K562 (cell line): ENCODE results near the gene FAM156A. TPM values are rescaled to one million over a fixed set of nuclear protein-coding genes. Genes with fewer than 3 reads are reported as not detected.

Experiments
- AFF4 ChIP-seq: sonication (generic); formaldehyde crosslinking; IDR thresholded peaks from 2 replicates; pipeline ENCODE4 v1.8.0; 2023; ENCODE audit warnings: mild to moderate bottlenecking, missing genetic modification reagents
- CC2D1A ChIP-seq: fragments of 450-650 bp; IDR thresholded peaks from 2 replicates; pipeline ENCODE4 v1.6.1; 2017; ENCODE audit warnings: mild to moderate bottlenecking
- CREB1 ChIP-seq, 2 experiments: sonication (generic) in 1 of 2; formaldehyde crosslinking in 1 of 2; IDR thresholded peaks; 2 replicates each; pipeline versions ENCODE4 v1.6.1 to v1.8.0; 2012 to 2022; ENCODE audit warnings: inconsistent platforms in 1 of 2, mild to moderate bottlenecking in 1 of 2, missing genetic modification reagents in 1 of 2, moderate library complexity in 1 of 2
- CREBBP ChIP-seq: IDR thresholded peaks from one replicate; pipeline ENCODE4 v1.6.1; 2012; ENCODE audit warnings: low read depth, mild to moderate bottlenecking, control low read depth, inconsistent platforms, low read length
- NEUROD1 ChIP-seq: fragments of 150-350 bp; IDR thresholded peaks from 2 replicates; pipeline ENCODE4 v1.6.1; 2014; ENCODE audit warnings: borderline replicate concordance, low read length, low read depth; ENCODE audit not compliant: partially characterized antibody
- OTX1 ChIP-seq: fragments of 450-650 bp; formaldehyde crosslinking; IDR thresholded peaks from 2 replicates; pipeline ENCODE4 v1.4.0; 2022; ENCODE audit warnings: mild to moderate bottlenecking
- PATZ1 ChIP-seq: fragments of 250-450 bp; sonication (Bioruptor Pico); IDR thresholded peaks from 2 replicates; pipeline ENCODE4 v1.5.0; 2020; ENCODE audit warnings: mild to moderate bottlenecking, borderline replicate concordance
- SFPQ ChIP-seq: fragments of 200-400 bp; formaldehyde crosslinking; IDR thresholded peaks from 2 replicates; pipeline ENCODE4 v1.6.1; 2017; ENCODE audit warnings: mild to moderate bottlenecking, low read depth, low read length, moderate library complexity
- SRSF7 ChIP-seq: fragments of 200-400 bp; formaldehyde crosslinking; optimal IDR thresholded peaks from 2 replicates; pipeline ENCODE3; 2017; ENCODE audit warnings: mild to moderate bottlenecking, low read depth, low read length
- TRIM28 ChIP-seq: fragments of 450-650 bp; IDR thresholded peaks from 2 replicates; pipeline ENCODE4 v1.6.1; 2017
- TSHZ1 ChIP-seq: fragments of 250-450 bp; sonication (Bioruptor Pico); IDR thresholded peaks from 2 replicates; pipeline ENCODE4 v1.4.0; 2020; ENCODE audit warnings: mild to moderate bottlenecking, moderate library complexity
- ZNF740 ChIP-seq, 3 experiments: fragments of 200-800 bp in 1 of 3; sonication (Bioruptor generic) in 1 of 3; sonication (generic) in 1 of 3; formaldehyde crosslinking in 1 of 3; IDR thresholded peaks; 2 replicates each; pipeline versions ENCODE4 v1.6.1 to v1.8.0; 2016 to 2022; ENCODE audit warnings: mild to moderate bottlenecking in 2 of 3, missing compliant biosample characterization in 2 of 3, missing genetic modification characterization in 2 of 3, missing genetic modification reagents in 1 of 3
- ZNF77 ChIP-seq: fragments of 250-450 bp; sonication (Bioruptor Pico); IDR thresholded peaks from 2 replicates; pipeline ENCODE4 v1.5.0; 2020
- polyA plus RNA-seq, 8 experiments: library from polyadenylated mRNA; depleted of rRNA in 4 of 8; stranded (reverse) in 5 of 8; unstranded in 3 of 8; fragments of >200 nt; fragmentation: Nextera tagmentation in 2 of 8; fragmentation: Illumina TruSeq in 1 of 8; extraction: Ambion mirVana in 2 of 8; extraction: Trizol in 1 of 8; gene quantifications; 2 replicates each; pipeline versions ENCODE4 v1.2.1 to v1.2.3, GENCODE V29; 2011 to 2014; ENCODE audit warnings: inconsistent platforms in 1 of 8, missing spikeins in 1 of 8
- total RNA-seq, 7 experiments: library from RNA; depleted of rRNA in 6 of 7; stranded (reverse); fragments of >200 nt in 6 of 7; fragmentation: Illumina TruSeq in 2 of 7; extraction: Trizol in 2 of 7; gene quantifications; 2 replicates each; pipeline versions ENCODE4 v1.2.1 to v1.2.3, GENCODE V29; 2011 to 2021; ENCODE audit warnings: low replicate concordance in 1 of 7

FAM156A gene
- total and polyA plus RNA-seq, 9 of the 15 experiments (the other 6 are each of a cell fraction or from before 2014, with no cell fraction given) = 1.9 to 20.3 (median 8.6) TPM

- TF ChIP-seq CREB1 (IDR thresholded peaks at IDR 0.05) (peak; percentile 31; the same call in 1 of the 2 replicates), CREB1 (CRISPR knock-in tag; IDR thresholded peaks at IDR 0.05) (peak; percentile 51; the same call in 1 of the 2 replicates), CC2D1A (peak; percentile 78), SFPQ (no peak), NEUROD1 (peak; percentile 96), OTX1 (no peak), ZNF740 (CRISPR knock-in tag; IDR thresholded peaks at IDR 0.05) (peak; percentile 94), ZNF740 (tag; IDR thresholded peaks at IDR 0.05) (peak in 1 of 2 experiments; percentile 77; a peak in 2 of 4 replicates), SRSF7 (no peak), TRIM28 (no peak), PATZ1 (no peak), TSHZ1 (CRISPR knock-in tag) (no peak), CREBBP (no peak), AFF4 (CRISPR knock-in tag) (peak; percentile 77; the same call in 1 of the 2 replicates), ZNF77 (no peak)
Observed at GRCh38 chrX:52934704-52935469, 23.4 kb downstream of the FAM156A start (continued).
